ENCODE results near the gene CYP4F2. TPM values are rescaled to one million over a fixed set of nuclear protein-coding genes. Genes with fewer than 3 reads are reported as not detected.
A peak's percentile ranks its signal among the peaks of the same experiment; 100 is the strongest.
"Not testable (repeated sequence)": the region's sequence is repeated elsewhere in the genome, so short reads cannot be mapped to it uniquely, and the experiment has no call there.

Gene CYP4F2
- total and polyA plus RNA-seq, 7 experiments from 2014 or later: 0.42 TPM; not detected in 6

DNA sequence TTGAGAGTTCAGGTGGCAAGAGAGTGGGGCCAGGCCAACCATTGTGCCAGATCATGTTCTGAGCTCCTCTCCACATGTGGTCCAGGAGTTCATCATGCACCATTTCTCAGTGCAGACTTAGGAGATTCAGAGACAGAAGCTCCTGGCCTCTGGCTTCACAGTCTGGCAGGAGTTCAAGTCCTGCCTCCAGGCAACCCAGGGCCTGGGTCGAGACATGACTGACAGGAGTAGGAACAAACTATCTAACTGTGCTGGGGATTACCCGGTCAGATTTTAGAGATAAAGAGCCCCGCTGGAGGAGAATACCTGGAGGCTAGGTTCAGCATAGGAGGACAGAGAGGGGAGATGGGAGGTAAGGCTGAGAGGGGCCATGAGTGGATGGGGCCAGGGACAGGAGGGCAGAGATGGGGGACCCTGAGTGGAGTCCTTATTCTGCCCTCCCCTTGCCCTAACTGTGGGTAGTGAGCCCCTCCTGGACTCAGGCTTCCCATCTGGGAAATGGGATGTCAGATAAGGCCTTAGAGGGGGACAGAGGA lies 37.4 kb upstream of the CYP4F2 start:
- DNase-seq: no peak
- intact Hi-C loops (cut with micrococcal nuclease): no loop called here
- ATAC-seq: no peak
- Mint-ChIP-seq H3K27me3 (peaks cover 4 to 43% (median 26%) of the 10 kb centered on the region in 5 donors), H3K27ac (peak overlapping the region in 1 of 9 donors; percentile 17), H3K4me1 (peaks cover 0 to 6% (median 0%) of the 10 kb centered on the region in 7 donors), H3K9me3 (peaks cover 0 to 9% (median 3%) of the 10 kb centered on the region in 11 donors), H3K4me3 (no peak overlapping the region), H3K36me3 (peaks cover 0 to 4% (median 0%) of the 10 kb centered on the region in 5 donors)
- Histone ChIP-seq H3K27me3 (ENCODE audit: control insufficient read depth in 2 of 2, insufficient read depth in 2 of 2, low read length in 2 of 2) (peaks cover 0 to 3% of the 10 kb centered on the region in 2 donors), H3K4me1 (ENCODE audit: control insufficient read depth in 2 of 2, insufficient read depth in 2 of 2, low read length in 2 of 2) (no peaks in the 10 kb centered on the region), H3K4me3 (ENCODE audit: low read length) (no peak overlapping the region), H3K27ac (ENCODE audit: low read depth, low read length) (no peak overlapping the region), H3K36me3 (ENCODE audit: control insufficient read depth in 2 of 3, insufficient read depth in 3 of 3, low read length in 3 of 3) (no peaks in the 10 kb centered on the region), H3K9me3 (ENCODE audit: control insufficient read depth in 2 of 3, low read length in 3 of 3) (no peaks in the 10 kb centered on the region)
- POLR2A ChIA-PET: no interaction called here
- CTCF ChIA-PET: no interaction called here

DNA sequence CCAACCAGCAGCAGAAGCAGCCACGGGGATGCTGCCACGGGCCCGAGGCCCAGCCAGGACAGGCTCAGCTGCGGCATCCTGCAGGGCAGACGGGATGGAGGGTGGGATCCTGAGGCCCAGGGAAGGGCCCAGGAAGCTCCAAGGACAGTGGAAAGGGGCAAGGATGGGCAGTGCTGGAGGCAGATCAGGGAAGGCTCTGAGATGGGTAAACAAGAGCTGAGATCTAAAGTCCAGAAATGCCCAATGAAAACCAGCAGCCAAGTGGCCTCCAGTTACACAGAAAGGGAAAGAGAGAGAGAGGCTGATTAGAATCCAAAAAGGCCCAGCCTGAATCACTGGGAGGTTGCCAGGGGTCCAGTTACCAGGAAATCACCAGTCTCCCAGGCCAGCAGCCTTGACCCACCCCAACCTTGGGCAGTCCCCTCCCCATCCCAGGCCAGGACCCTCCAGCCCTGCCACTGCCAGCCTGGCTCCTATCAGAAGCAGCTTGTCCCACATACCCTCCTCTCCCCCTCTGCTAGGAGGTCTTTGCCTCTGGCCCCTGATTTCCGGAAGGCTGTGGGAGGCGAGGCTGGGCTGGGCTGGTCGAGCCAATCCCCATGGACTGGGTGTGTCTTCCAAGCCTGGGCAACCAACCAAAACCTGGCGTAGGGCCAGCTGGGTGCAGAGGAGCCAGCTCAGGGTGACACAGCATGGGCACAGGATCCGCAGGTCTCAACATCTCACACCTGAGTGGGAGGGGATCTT lies 36.6 kb upstream of the CYP4F2 start, which contains the start of gene CYP4F11:
Gene CYP4F11, minus strand, starts transcription at position 198 of the 747 bp plus-strand sequence. Its CDS starts 121 bp downstream, at position 77.
- no peak for ATAC-seq

DNA sequence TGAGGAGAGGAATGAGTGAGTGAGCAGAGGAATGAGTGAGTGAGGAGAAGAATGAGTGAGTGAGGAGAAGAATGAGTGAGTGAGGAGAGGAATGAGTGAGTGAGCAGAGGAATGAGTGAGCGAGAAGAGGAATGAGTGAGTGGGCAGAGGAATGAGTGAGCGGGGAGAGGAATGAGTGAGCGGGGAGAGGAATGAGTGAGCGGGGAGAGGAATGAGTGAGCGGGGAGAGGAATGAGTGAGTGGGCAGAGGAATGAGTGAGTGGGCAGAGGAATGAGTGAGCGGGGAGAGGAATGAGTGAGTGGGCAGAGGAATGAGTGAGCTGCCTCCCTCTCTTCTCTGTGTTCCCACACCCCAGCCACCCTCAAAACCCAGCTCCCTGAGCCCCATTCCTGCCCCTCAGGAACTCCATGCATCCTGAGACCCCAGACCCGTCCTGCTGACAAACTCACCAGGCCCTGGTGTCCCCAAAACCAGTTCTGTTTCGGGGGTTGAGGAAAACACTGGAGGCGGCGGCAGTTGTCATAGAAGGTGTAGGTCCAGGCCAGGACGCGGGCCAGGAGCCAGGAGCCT lies 36.0 kb upstream of the CYP4F2 start:
- intact Hi-C loops (cut with micrococcal nuclease); H3K4me1 Mint-ChIP-seq; H3K27me3 ChIP-seq (ENCODE audit: control insufficient read depth in 2 of 2, insufficient read depth in 2 of 2, low read length in 2 of 2); H3K36me3 ChIP-seq (ENCODE audit: control insufficient read depth in 2 of 3, insufficient read depth in 3 of 3, low read length in 3 of 3); H3K27ac Mint-ChIP-seq; H3K4me3 Mint-ChIP-seq; H3K4me1 ChIP-seq (ENCODE audit: control insufficient read depth in 2 of 2, insufficient read depth in 2 of 2, low read length in 2 of 2); H3K27ac ChIP-seq (ENCODE audit: low read depth, low read length); POLR2A ChIA-PET; CTCF ChIA-PET; H3K9me3 ChIP-seq (ENCODE audit: control insufficient read depth in 2 of 3, low read length in 3 of 3); ATAC-seq; H3K36me3 Mint-ChIP-seq; H3K4me3 ChIP-seq (ENCODE audit: low read length); DNase-seq: not testable (repeated sequence)
- peaks cover 9 to 46% (median 32%) of the 10 kb centered on the region in 5 donors for H3K27me3 Mint-ChIP-seq
- H3K9me3 Mint-ChIP-seq: peaks cover 0 to 10% (median 3%) of the 10 kb centered on the region in 11 donors

More for the DNA sequence above, 36.6 kb upstream of the CYP4F2 start, which contains the start of gene CYP4F11:
- Histone ChIP-seq H3K4me3 (ENCODE audit: low read length) (no peak within 1 kb of the TSS), H3K4me1 (ENCODE audit: control insufficient read depth in 2 of 2, insufficient read depth in 2 of 2, low read length in 2 of 2) (no peaks in the 10 kb centered on the region), H3K9me3 (ENCODE audit: control insufficient read depth in 2 of 3, low read length in 3 of 3) (no peaks in the 10 kb centered on the region), H3K27me3 (ENCODE audit: control insufficient read depth in 2 of 2, insufficient read depth in 2 of 2, low read length in 2 of 2) (peaks cover 0 to 3% of the 10 kb centered on the region in 2 donors), H3K36me3 (ENCODE audit: control insufficient read depth in 2 of 3, insufficient read depth in 3 of 3, low read length in 3 of 3) (no peaks in the 10 kb centered on the region), H3K27ac (ENCODE audit: low read depth, low read length) (no peak within 1 kb of the TSS)
- intact Hi-C loops (cut with micrococcal nuclease): no loop called here
- peaks cover 0 to 7% (median 0%) of the 10 kb centered on the region in 5 donors for H3K36me3 Mint-ChIP-seq
- no peak within 1 kb of the TSS for H3K4me3 Mint-ChIP-seq
- POLR2A ChIA-PET: no interaction called here
- peaks cover 0 to 10% (median 3%) of the 10 kb centered on the region in 11 donors for H3K9me3 Mint-ChIP-seq
- peaks cover 0 to 6% (median 0%) of the 10 kb centered on the region in 7 donors for H3K4me1 Mint-ChIP-seq
- H3K27me3 Mint-ChIP-seq: peaks cover 9 to 43% (median 26%) of the 10 kb centered on the region in 5 donors
- H3K27ac Mint-ChIP-seq: peak within 1 kb of the TSS in 1 of 9 donors; percentile 17
- DNase-seq: no peak
- CTCF ChIA-PET: no interaction called here

DNA sequence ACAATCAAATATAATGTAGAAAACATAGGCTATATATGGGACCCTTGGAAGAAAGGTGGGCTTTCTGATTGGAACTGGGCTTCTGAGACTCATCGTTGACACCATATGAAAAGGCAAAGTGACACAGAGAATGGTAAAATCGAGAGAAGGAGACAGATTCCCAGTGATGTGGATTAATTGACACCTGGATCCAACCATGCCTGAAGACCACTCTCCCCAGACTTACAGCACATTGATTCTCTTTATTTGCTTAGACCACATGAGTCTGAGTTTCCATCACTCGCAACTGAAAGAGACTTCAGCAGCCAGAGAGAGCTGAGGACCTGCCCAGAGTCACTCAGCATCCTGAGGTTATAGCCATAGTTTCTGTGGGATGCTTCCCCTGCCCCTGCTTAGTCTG lies 30.4 kb upstream of the CYP4F2 start:
- Mint-ChIP-seq H3K27me3 (peaks cover 7 to 75% (median 53%) of the 10 kb centered on the region in 5 donors), H3K9me3 (peaks cover 0 to 10% (median 3%) of the 10 kb centered on the region in 11 donors), H3K4me3 (no peak overlapping the region), H3K4me1 (peaks cover 0 to 6% (median 0%) of the 10 kb centered on the region in 7 donors), H3K27ac (no peak overlapping the region), H3K36me3 (peaks cover 0 to 3% (median 0%) of the 10 kb centered on the region in 5 donors)
- Histone ChIP-seq H3K4me1 (ENCODE audit: control insufficient read depth in 2 of 2, insufficient read depth in 2 of 2, low read length in 2 of 2) (no peaks in the 10 kb centered on the region), H3K27me3 (ENCODE audit: control insufficient read depth in 2 of 2, insufficient read depth in 2 of 2, low read length in 2 of 2) (peaks cover 0 to 3% of the 10 kb centered on the region in 2 donors), H3K9me3 (ENCODE audit: control insufficient read depth in 2 of 3, low read length in 3 of 3) (no peaks in the 10 kb centered on the region), H3K27ac (ENCODE audit: low read depth, low read length) (no peak overlapping the region), H3K36me3 (ENCODE audit: control insufficient read depth in 2 of 3, insufficient read depth in 3 of 3, low read length in 3 of 3) (no peaks in the 10 kb centered on the region), H3K4me3 (ENCODE audit: low read length) (no peak overlapping the region)
- no peak for ATAC-seq
- intact Hi-C loops (cut with micrococcal nuclease): no loop called here
- no peak for DNase-seq
- CTCF ChIA-PET: no interaction called here
- POLR2A ChIA-PET: no interaction called here

DNA sequence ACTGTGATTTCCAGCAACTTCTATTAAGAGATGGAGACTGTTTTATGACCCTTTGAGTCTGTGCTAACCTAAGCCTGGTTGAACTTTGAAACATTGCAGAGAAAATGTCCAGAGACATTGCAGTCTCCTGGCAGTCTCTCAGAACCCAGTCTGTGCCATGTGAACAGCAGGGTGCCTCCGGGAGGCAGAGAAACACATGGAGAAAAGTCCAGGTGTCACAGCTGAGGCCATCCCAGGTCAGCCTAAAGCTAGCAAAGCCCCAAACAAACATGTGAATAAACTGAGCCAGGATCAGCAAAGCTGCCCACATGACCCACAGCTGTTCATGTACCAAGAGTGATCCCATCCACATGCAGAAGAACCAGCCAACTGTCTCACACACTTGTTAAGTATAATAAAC lies 28.6 kb upstream of the CYP4F2 start:
- Histone ChIP-seq H3K4me1 (ENCODE audit: control insufficient read depth in 2 of 2, insufficient read depth in 2 of 2, low read length in 2 of 2) (no peaks in the 10 kb centered on the region), H3K27ac (ENCODE audit: low read depth, low read length) (no peak overlapping the region), H3K27me3 (ENCODE audit: control insufficient read depth in 2 of 2, insufficient read depth in 2 of 2, low read length in 2 of 2) (peaks cover 0 to 3% of the 10 kb centered on the region in 2 donors), H3K36me3 (ENCODE audit: control insufficient read depth in 2 of 3, insufficient read depth in 3 of 3, low read length in 3 of 3) (no peaks in the 10 kb centered on the region), H3K4me3 (ENCODE audit: low read length) (no peak overlapping the region), H3K9me3 (ENCODE audit: control insufficient read depth in 2 of 3, low read length in 3 of 3) (no peaks in the 10 kb centered on the region)
- peaks cover 10 to 89% (median 55%) of the 10 kb centered on the region in 5 donors for H3K27me3 Mint-ChIP-seq
- peaks cover 0 to 6% (median 0%) of the 10 kb centered on the region in 7 donors for H3K4me1 Mint-ChIP-seq
- ATAC-seq: no peak
- no peak overlapping the region for H3K4me3 Mint-ChIP-seq
- ChIA-PET POLR2A (no interaction called here), CTCF (no interaction called here)
- H3K9me3 Mint-ChIP-seq: peaks cover 0 to 10% (median 3%) of the 10 kb centered on the region in 11 donors
- intact Hi-C loops (cut with micrococcal nuclease): no loop called here
- no peak overlapping the region for H3K27ac Mint-ChIP-seq
- H3K36me3 Mint-ChIP-seq: peaks cover 0 to 3% (median 0%) of the 10 kb centered on the region in 5 donors
- DNase-seq: no peak

DNA sequence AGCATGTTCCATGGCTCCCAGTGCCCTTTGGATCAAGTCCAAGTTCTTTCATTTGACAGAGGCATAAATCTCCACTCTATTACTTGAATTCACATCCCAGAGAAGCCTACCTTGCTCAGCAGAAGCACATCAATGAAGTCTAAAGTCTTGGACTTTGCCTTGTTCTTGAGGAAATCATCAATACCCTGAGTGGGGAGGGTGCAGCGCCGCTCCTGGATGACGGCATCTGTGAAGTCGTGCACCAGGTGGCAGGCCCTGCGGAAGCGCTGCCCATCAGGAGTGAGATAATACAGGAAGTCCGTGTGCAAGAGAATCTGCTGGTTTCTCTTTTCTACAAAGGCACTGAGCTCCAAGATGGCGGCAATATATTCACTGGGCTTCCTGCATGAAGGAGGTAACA lies 25.8 kb upstream of the CYP4F2 start:
- H3K4me3 ChIP-seq (ENCODE audit: low read length): no peak overlapping the region
- no peaks in the 10 kb centered on the region for H3K4me1 Mint-ChIP-seq
- ChIA-PET POLR2A (interaction anchor here (0.7 kb wide), 1 partner anchor 616 kb away, joined by 5 read pairs; no protein-coding TSS in a partner anchor), CTCF (no interaction called here)
- H3K27me3 ChIP-seq (ENCODE audit: control insufficient read depth in 2 of 2, insufficient read depth in 2 of 2, low read length in 2 of 2): no peaks in the 10 kb centered on the region
- no peak for ATAC-seq
- no peak for DNase-seq
- H3K27ac Mint-ChIP-seq: no peak overlapping the region
- no peak overlapping the region for H3K27ac ChIP-seq (ENCODE audit: low read depth, low read length)
- H3K4me3 Mint-ChIP-seq: no peak overlapping the region
- peaks cover 0 to 5% (median 0%) of the 10 kb centered on the region in 11 donors for H3K9me3 Mint-ChIP-seq
- H3K9me3 ChIP-seq (ENCODE audit: control insufficient read depth in 2 of 3, low read length in 3 of 3): no peaks in the 10 kb centered on the region
- intact Hi-C loops (cut with micrococcal nuclease): no loop called here
- H3K27me3 Mint-ChIP-seq: peaks cover 9 to 84% (median 38%) of the 10 kb centered on the region in 5 donors
- H3K4me1 ChIP-seq (ENCODE audit: control insufficient read depth in 2 of 2, insufficient read depth in 2 of 2, low read length in 2 of 2): no peaks in the 10 kb centered on the region
- H3K36me3 Mint-ChIP-seq: no peaks in the 10 kb centered on the region
- H3K36me3 ChIP-seq (ENCODE audit: control insufficient read depth in 2 of 3, insufficient read depth in 3 of 3, low read length in 3 of 3): no peaks in the 10 kb centered on the region
